Spinal cord (tissue), 4 donors: ENCODE measurements around the gene NR0B2. TPM values are rescaled to one million over a fixed set of nuclear protein-coding genes. Genes with fewer than 3 reads are reported as not detected.

Experiments used
- polyA plus RNA-seq, 2 donors: library from polyadenylated mRNA; unstranded; fragments of 120-200 nt; gene quantifications; one replicate each; pipeline ENCODE4 v1.2.1, GENCODE V29; 2013; ENCODE audit not compliant: insufficient read length in 2 of 2
- total RNA-seq, 2 donors: library from RNA; depleted of rRNA in 1 of 2; stranded (reverse); fragments of 120-200 nt in 1 of 2; fragments of >200 nt in 1 of 2; gene quantifications; one replicate each; pipeline versions ENCODE4 v1.2.3 to v1.2.4, GENCODE V29; 2013 to 2014

Gene NR0B2
- total and polyA plus RNA-seq, 4 donors, result not detected

Other genes with a start within 250 kb of the NR0B2 start
- gene ARID1A, start 218.0 kb downstream of the NR0B2 start, total RNA-seq, result 10 to 100 TPM; 36.0 to 38.2 TPM
- gene ARID1A, start 218.0 kb downstream of the NR0B2 start, polyA plus RNA-seq, result 10 to 100 TPM; 85.3 to 88.3 TPM
- 10 to 100 TPM; 12.3 to 15.6 TPM for gene PIGV, start 126.0 kb downstream of the NR0B2 start, total RNA-seq
- gene PIGV, start 126.0 kb downstream of the NR0B2 start, polyA plus RNA-seq, result 10 to 100 TPM in 1 of 2 donors, 1 to 10 TPM in 1; 9.2 to 10.7 TPM
- 10 to 100 TPM in 1 of 2 donors, 1 to 10 TPM in 1; 6.8 to 15.1 TPM for gene ZDHHC18, start 87.3 kb downstream of the NR0B2 start, total RNA-seq
- 10 to 100 TPM; 29.1 to 35.3 TPM for gene ZDHHC18, start 87.3 kb downstream of the NR0B2 start, polyA plus RNA-seq
- gene SFN, start 50.8 kb downstream of the NR0B2 start, total RNA-seq, result under 1 TPM; 0.30 to 0.66 TPM
- gene SFN, start 50.8 kb downstream of the NR0B2 start, polyA plus RNA-seq, result under 1 TPM in 1 of 2 donors, not detected in 1; 0.32 TPM
- 10 to 100 TPM; 13.2 to 15.9 TPM for gene GPN2, start 23.7 kb downstream of the NR0B2 start, total RNA-seq
- 10 to 100 TPM; 30.0 to 38.4 TPM for gene GPN2, start 23.7 kb downstream of the NR0B2 start, polyA plus RNA-seq
- 10 to 100 TPM in 1 of 2 donors, 1 to 10 TPM in 1; 8.4 to 10.8 TPM for gene GPATCH3, start 13.5 kb downstream of the NR0B2 start, total RNA-seq
- 10 to 100 TPM; 14.0 to 14.8 TPM for gene GPATCH3, start 13.5 kb downstream of the NR0B2 start, polyA plus RNA-seq
- gene NUDC, start 7.8 kb upstream of the NR0B2 start, total RNA-seq, result 10 to 100 TPM; 25.6 to 47.3 TPM
- gene NUDC, start 7.8 kb upstream of the NR0B2 start, polyA plus RNA-seq, result 100 to 1,000 TPM; 118 to 119 TPM
- not detected for gene KDF1, start 46.5 kb upstream of the NR0B2 start, total RNA-seq
- gene KDF1, start 46.5 kb upstream of the NR0B2 start, polyA plus RNA-seq, result under 1 TPM; 0.24 to 0.26 TPM
- gene TRNP1, start 79.7 kb upstream of the NR0B2 start, total RNA-seq, result 10 to 100 TPM in 1 of 2 donors, 1 to 10 TPM in 1; 9.3 to 21.5 TPM
- 10 to 100 TPM; 42.4 to 50.6 TPM for gene TRNP1, start 79.7 kb upstream of the NR0B2 start, polyA plus RNA-seq
- gene TENT5B, start 98.9 kb upstream of the NR0B2 start, total RNA-seq, result under 1 TPM; 0.50 to 0.61 TPM
- gene TENT5B, start 98.9 kb upstream of the NR0B2 start, polyA plus RNA-seq, result under 1 TPM; 0.49 to 0.51 TPM
- gene SLC9A1, start 241.2 kb upstream of the NR0B2 start, total RNA-seq, result 1 to 10 TPM; 5.9 to 7.5 TPM
- 10 to 100 TPM; 23.2 to 24.5 TPM for gene SLC9A1, start 241.2 kb upstream of the NR0B2 start, polyA plus RNA-seq